BJ (cell line): Measurements from ENCODE around the gene MCTP1. TPM values are rescaled to one million over a fixed set of nuclear protein-coding genes. Genes with fewer than 3 reads are reported as not detected.

Source experiments
- CTCF ChIA-PET: fragments of 350-600 bp; formaldehyde crosslinking; extraction: SDS; loops from one replicate; lab custom pipeline; 2021; ENCODE audit warnings: antibody characterized with exemption, inconsistent platforms; lab: Yijun Ruan, JAX
- POLR2A ChIA-PET: fragments of 300-600 bp; sonication (Branson Sonifier 250); formaldehyde crosslinking; extraction: SDS; loops from one replicate; lab custom pipeline; 2021; ENCODE audit warnings: antibody characterized with exemption; lab: Charles Lee
- DNase-seq: peaks from one replicate; pipeline ENCODE4 v3.0.0-alpha.2; 2011; ENCODE audit warnings: low read depth
- H3K27me3 ChIP-seq: 2 replicates; pipeline ENCODE4 v1.6.0; 2011; ENCODE audit warnings: low read length; ENCODE audit not compliant: control insufficient read depth, insufficient read depth
- H3K36me3 ChIP-seq: 2 replicates; pipeline ENCODE4 v1.5.1; 2011; ENCODE audit warnings: low read length; ENCODE audit not compliant: control insufficient read depth, insufficient read depth
- H3K4me3 ChIP-seq: 2 replicates; pipeline ENCODE4 v1.5.1; 2011; ENCODE audit warnings: low read depth, mild to moderate bottlenecking, control low read depth, low read length
- CTCF ChIP-seq: IDR thresholded peaks from 2 replicates; pipeline ENCODE4 v1.5.1; 2011; ENCODE audit warnings: low read depth, mild to moderate bottlenecking, control low read depth, inconsistent platforms, low read length, moderate library complexity; ENCODE audit not compliant: insufficient read depth
- polyA plus RNA-seq: library from polyadenylated mRNA; depleted of rRNA; stranded (reverse); fragments of >200 nt; gene quantifications from 2 replicates; pipeline ENCODE4 v1.2.3, GENCODE V29; 2011

The MCTP1 gene
- polyA plus RNA-seq, 1 experiment = 0.02 TPM

- CTCF ChIA-PET = interaction anchor here (0.8 kb wide), 1 partner anchor 572 kb away, joined by 3 read pairs; no protein-coding TSS in a partner anchor
- peak; percentile 69 for TF ChIP-seq CTCF
- no peak overlapping the region for H3K4me3 ChIP-seq
- H3K36me3 ChIP-seq = no peaks in the 10 kb centered on the region
- POLR2A ChIA-PET = no interaction called here
- no peak for DNase-seq
- no peaks in the 10 kb centered on the region for H3K27me3 ChIP-seq
These were observed 375.9 kb downstream of the MCTP1 start for GRCh38 chr5:94908889-94909480.

GRCh38 chr5:94906750-94907149 lies 378.1 kb downstream of the MCTP1 start:
- DNase-seq = peak; percentile 30
- TF ChIP-seq CTCF = no peak
- H3K27me3 ChIP-seq = no peaks in the 10 kb centered on the region
- no peaks in the 10 kb centered on the region for H3K36me3 ChIP-seq
- POLR2A ChIA-PET = no interaction called here
- CTCF ChIA-PET = interaction anchor here (1.7 kb wide), 1 partner anchor 8 kb away, joined by 6 read pairs; no protein-coding TSS in a partner anchor
- H3K4me3 ChIP-seq = no peak overlapping the region

- no peak for DNase-seq
- ChIA-PET POLR2A (no interaction called here), CTCF (no interaction called here)
- H3K27me3 ChIP-seq = no peaks in the 10 kb centered on the region
- no peaks in the 10 kb centered on the region for H3K36me3 ChIP-seq
- no peak overlapping the region for H3K4me3 ChIP-seq
- no peak for TF ChIP-seq CTCF
These were observed 381.2 kb downstream of the MCTP1 start for GRCh38 chr5:94903726-94904125.

- Histone ChIP-seq H3K36me3 (no peaks in the 10 kb centered on the region), H3K4me3 (no peak overlapping the region), H3K27me3 (no peaks in the 10 kb centered on the region)
- no peak for TF ChIP-seq CTCF
- POLR2A ChIA-PET = no interaction called here
- peak; percentile 3 for DNase-seq
- CTCF ChIA-PET = interaction anchor here (1.2 kb wide), 2 partner anchors 10 to 19 kb away, joined by 3 read pairs; no protein-coding TSS in a partner anchor
These were observed 383.5 kb downstream of the MCTP1 start for GRCh38 chr5:94901191-94901979.

- Histone ChIP-seq H3K4me3 (no peak overlapping the region), H3K36me3 (no peaks in the 10 kb centered on the region), H3K27me3 (no peaks in the 10 kb centered on the region)
- TF ChIP-seq CTCF = no peak
- DNase-seq = no peak
- ChIA-PET CTCF (interaction anchor here (1.0 to 1.2 kb wide), 3 partner anchors 10 to 70 kb away, joined by 3 to 4 read pairs (median 3); no protein-coding TSS in a partner anchor), POLR2A (no interaction called here)
These were observed 384.8 kb downstream of the MCTP1 start for GRCh38 chr5:94900006-94900505.
